CD4-positive, alpha-beta T cell (primary cell): ENCODE measurements around the gene CORIN. TPM values are rescaled to one million over a fixed set of nuclear protein-coding genes. Genes with fewer than 3 reads are reported as not detected.

Experiments used
- ATAC-seq: fragments of 200-7000 bp; cut with Tn5 transposase; one replicate; pipeline ENCODE4 v1.10.0; 2022; ENCODE audit warnings: mild to moderate bottlenecking; ENCODE audit not compliant: poor library complexity
- CTCF ChIA-PET: fragments of 350-600 bp; sonication (Branson Sonifier 250); formaldehyde crosslinking; loops from one replicate; lab custom pipeline; 2021; ENCODE audit warnings: antibody characterized with exemption, inconsistent platforms; lab: Charles Lee
- POLR2A ChIA-PET: fragments of 350-600 bp; sonication (Branson Sonifier 250); formaldehyde crosslinking; loops from one replicate; lab custom pipeline; 2021; ENCODE audit warnings: antibody characterized with exemption, inconsistent platforms; lab: Charles Lee
- DNase-seq, 14 experiments: peaks; one replicate each; pipeline ENCODE4 v3.0.0-alpha.2; 2013 to 2020; ENCODE audit warnings: mixed read lengths in 2 of 14
- H3K27ac ChIP-seq, 2 donors: one replicate each; pipeline versions ENCODE4 v1.5.1 to v1.7.0; 2013; ENCODE audit warnings: low read length in 2 of 2, low read depth in 1 of 2, mild to moderate bottlenecking in 1 of 2
- H3K27me3 ChIP-seq, 2 experiments: 1 replicate in 1 of 2; 2 replicates in 1 of 2; pipeline versions ENCODE4 v1.6.1 to v1.7.0; 2013; ENCODE audit warnings: low read length in 2 of 2, control low read depth in 1 of 2, mild to moderate bottlenecking in 1 of 2, moderate library complexity in 1 of 2; ENCODE audit not compliant: insufficient read depth in 2 of 2, control insufficient read depth in 1 of 2
- H3K36me3 ChIP-seq: one replicate; pipeline ENCODE4 v1.6.1; 2013; ENCODE audit warnings: low read length, control low read depth; ENCODE audit not compliant: insufficient read depth
- H3K4me1 ChIP-seq: one replicate; pipeline ENCODE4 v1.6.1; 2013; ENCODE audit warnings: low read length, control low read depth; ENCODE audit not compliant: insufficient read depth
- H3K4me3 ChIP-seq: one replicate; pipeline ENCODE4 v1.5.1; 2013; ENCODE audit warnings: mild to moderate bottlenecking, low read length, moderate library complexity
- H3K9me3 ChIP-seq, 2 experiments: 1 replicate in 1 of 2; 2 replicates in 1 of 2; pipeline versions ENCODE4 v1.6.1 to v1.7.0; 2013; ENCODE audit warnings: low read length in 2 of 2, mild to moderate bottlenecking in 2 of 2, control low read depth in 1 of 2, moderate library complexity in 1 of 2; ENCODE audit not compliant: control insufficient read depth in 1 of 2, insufficient read depth in 1 of 2
- H3K27ac Mint-ChIP-seq: one replicate; pipeline ENCODE4 v1.8.0; 2020; ENCODE audit warnings: mixed read lengths
- H3K27me3 Mint-ChIP-seq: one replicate; pipeline ENCODE4 v1.8.0; 2021; ENCODE audit warnings: mixed read lengths
- H3K36me3 Mint-ChIP-seq: one replicate; pipeline ENCODE4 v1.8.0; 2021; ENCODE audit warnings: low read depth, mixed read lengths
- H3K4me1 Mint-ChIP-seq: one replicate; pipeline ENCODE4 v1.8.0; 2021; ENCODE audit warnings: low read depth, mixed read lengths
- H3K4me3 Mint-ChIP-seq: one replicate; pipeline ENCODE4 v1.8.0; 2020; ENCODE audit warnings: mild to moderate bottlenecking, mixed read lengths
- H3K9me3 Mint-ChIP-seq: one replicate; pipeline ENCODE4 v1.8.0; 2020; ENCODE audit warnings: mixed read lengths
- CTCF ChIP-seq: fragments of 200-600 bp; IDR thresholded peaks from one replicate; pipeline ENCODE4 v1.8.0; 2022; ENCODE audit warnings: antibody characterized with exemption, mild to moderate bottlenecking
- intact Hi-C, 2 experiments: fragments of 100-400 bp; cut with DNase I in 1 of 2; cut with micrococcal nuclease in 1 of 2; formaldehyde crosslinking; loops; one replicate each; pipeline versions ENCODE4 v1.15.1 to v1.9.0; 2023 to 2025; cut with DNase I, micrococcal nuclease
- total RNA-seq, 174 experiments: library from RNA in 2 of 174; stranded (reverse) in 2 of 174; gene quantifications; one replicate each; pipeline ENCODE4 v1.2.3 and lab custom pipeline; 2021 to 2026

The CORIN gene
- total RNA-seq, 2 experiments from 2014 or later: 0.14 TPM; not detected in 1

- Mint-ChIP-seq H3K4me1 (peaks cover 22% of the 10 kb centered on the region), H3K4me3 (no peak overlapping the region), H3K9me3 (no peaks in the 10 kb centered on the region), H3K27ac (no peak overlapping the region), H3K27me3 (peaks cover 16% of the 10 kb centered on the region), H3K36me3 (no peaks in the 10 kb centered on the region)
- Histone ChIP-seq H3K27ac (no peak overlapping the region), H3K36me3 (no peaks in the 10 kb centered on the region), H3K4me3 (no peak overlapping the region), H3K4me1 (peaks cover 8% of the 10 kb centered on the region), H3K9me3 (no peaks in the 10 kb centered on the region), H3K27me3 (no peaks in the 10 kb centered on the region)
- POLR2A ChIA-PET: no interaction called here
- intact Hi-C loops: no loop called here
- ATAC-seq (no peak), DNase-seq (no peak)
- no peak for TF ChIP-seq CTCF
- CTCF ChIA-PET: interaction anchor here (1.6 kb wide), 1 partner anchor 10 kb away, joined by 5 read pairs; no protein-coding TSS in a partner anchor
Measured at GRCh38 chr4:47829438-47829837, 8.4 kb downstream of the CORIN start.

- Mint-ChIP-seq H3K36me3 (no peaks in the 10 kb centered on the region), H3K27me3 (peaks cover 12% of the 10 kb centered on the region), H3K9me3 (no peaks in the 10 kb centered on the region), H3K4me1 (peaks cover 18% of the 10 kb centered on the region), H3K4me3 (no peak overlapping the region), H3K27ac (no peak overlapping the region)
- Histone ChIP-seq H3K9me3 (no peaks in the 10 kb centered on the region), H3K4me3 (no peak overlapping the region), H3K36me3 (no peaks in the 10 kb centered on the region), H3K4me1 (peaks cover 8% of the 10 kb centered on the region), H3K27ac (no peak overlapping the region), H3K27me3 (no peaks in the 10 kb centered on the region)
- ATAC-seq: no peak
- CTCF ChIA-PET: interaction anchor here (1.5 kb wide), 1 partner anchor 10 kb away, joined by 3 read pairs; no protein-coding TSS in a partner anchor
- intact Hi-C loops: no loop called here
- peak in 3 of 14 experiments; percentile 6 to 15 (median 10) for DNase-seq
- POLR2A ChIA-PET: interaction anchor here (0.6 to 2.4 kb wide), 2 partner anchors 10 to 391 kb away, joined by 5 to 6 read pairs; partner anchors contain the start of gene CORIN
- no peak for TF ChIP-seq CTCF
Measured at GRCh38 chr4:47827343-47828047, 10.4 kb downstream of the CORIN start.

- peaks cover 5% of the 10 kb centered on the region for H3K27me3 Mint-ChIP-seq
- H3K4me1 Mint-ChIP-seq: peaks cover 18% of the 10 kb centered on the region
- H3K9me3 ChIP-seq: no peaks in the 10 kb centered on the region
- no peaks in the 10 kb centered on the region for H3K36me3 ChIP-seq
- H3K27ac ChIP-seq: no peak overlapping the region
- no peak overlapping the region for H3K4me3 Mint-ChIP-seq
- no peak overlapping the region for H3K4me3 ChIP-seq
- H3K27ac Mint-ChIP-seq: no peak overlapping the region
- ATAC-seq: no peak
- H3K4me1 ChIP-seq: peaks cover 8% of the 10 kb centered on the region
- intact Hi-C loops: no loop called here
- H3K36me3 Mint-ChIP-seq: no peaks in the 10 kb centered on the region
- H3K9me3 Mint-ChIP-seq: no peaks in the 10 kb centered on the region
- no peak for TF ChIP-seq CTCF
- ChIA-PET CTCF (no interaction called here), POLR2A (no interaction called here)
- DNase-seq: no peak
- no peaks in the 10 kb centered on the region for H3K27me3 ChIP-seq
Measured at GRCh38 chr4:47824840-47825239, 13.0 kb downstream of the CORIN start.
